HCT116 (cell line): ENCODE measurements around the gene LSP1. TPM values are rescaled to one million over a fixed set of nuclear protein-coding genes. Genes with fewer than 3 reads are reported as not detected.

Experiments used
- ATAC-seq: fragments of 200-7000 bp; cut with Tn5 transposase; 2 replicates; pipeline ENCODE4 v1.9.1; 2020; ENCODE audit warnings: mild to moderate bottlenecking, moderate library complexity
- BruUV-seq: library from RNA; stranded (reverse); fragments of 400-500 nt; replicated peaks from 2 replicates; lab custom pipeline; 2021; lab: Mats Ljungman, UMichigan
- CTCF ChIA-PET: fragments of 300-600 bp; sonication (Branson Sonifier 250); formaldehyde crosslinking; loops from one replicate; lab custom pipeline; 2021; ENCODE audit warnings: antibody characterized with exemption; lab: Charles Lee
- POLR2A ChIA-PET: fragments of 300-600, 350-600 bp; sonication (Branson Sonifier 250); formaldehyde crosslinking; loops from one replicate; lab custom pipeline; 2021; ENCODE audit warnings: antibody characterized with exemption; lab: Charles Lee
- RAD21 ChIA-PET, 2 experiments: fragments of 300-600 bp; sonication (Branson Sonifier 250); formaldehyde crosslinking; loops; one replicate each; lab custom pipeline; 2023; ENCODE audit warnings: low total read pairs in 2 of 2; ENCODE audit not compliant: uncharacterized antibody in 2 of 2, unreplicated experiment in 2 of 2, low non-redundant PET in 1 of 2; lab: Charles Lee
- DNase-seq: peaks from one replicate; pipeline ENCODE4 v3.0.0-alpha.2; 2010; ENCODE audit warnings: low read depth, low spot score
- H2AFZ ChIP-seq: fragments of 200-600 bp; shearing (Covaris generic), sonication (generic); 2 replicates; pipeline ENCODE4 v1.6.1; 2017; ENCODE audit warnings: low read depth, mixed run types, mixed read lengths, antibody characterized with exemption, low read length; ENCODE audit not compliant: poor library complexity, severe bottlenecking
- H3K27ac ChIP-seq: 2 replicates; pipeline ENCODE4 v1.5.1; 2012; ENCODE audit warnings: low read depth, low read length
- H3K27me3 ChIP-seq: fragments of 200-600 bp; sonication (generic); 2 replicates; pipeline ENCODE4 v1.6.1; 2016; ENCODE audit warnings: mixed run types, low read length, mixed read lengths; ENCODE audit not compliant: insufficient read depth
- H3K36me3 ChIP-seq, 2 experiments: fragments of 200-500 bp in 1 of 2; fragments of 200-600 bp in 1 of 2; sonication (Bioruptor generic) in 1 of 2; sonication (generic) in 1 of 2; 2 replicates each; pipeline versions ENCODE4 v1.5.1 to v1.6.1; 2014 to 2016; ENCODE audit warnings: low read length in 2 of 2, inconsistent platforms in 1 of 2, mixed read lengths in 1 of 2, mixed run types in 1 of 2; ENCODE audit not compliant: insufficient read depth in 2 of 2, control insufficient read depth in 1 of 2
- H3K4me1 ChIP-seq, 2 experiments: fragments of 200-600 bp in 1 of 2; sonication (generic) in 1 of 2; 2 replicates each; pipeline versions ENCODE4 v1.5.1 to v1.6.1; 2012 to 2017; ENCODE audit warnings: low read length in 2 of 2, inconsistent platforms in 1 of 2, mild to moderate bottlenecking in 1 of 2, mixed read lengths in 1 of 2, mixed run types in 1 of 2, moderate library complexity in 1 of 2; ENCODE audit not compliant: insufficient read depth in 2 of 2, control insufficient read depth in 1 of 2
- H3K4me2 ChIP-seq: fragments of 200-600 bp; sonication (generic); 2 replicates; pipeline ENCODE4 v1.6.1; 2017; ENCODE audit warnings: mixed run types, low read length, mixed read lengths
- H3K4me3 ChIP-seq, 2 experiments: fragments of 200-600 bp in 1 of 2; sonication (generic) in 1 of 2; replicated peaks in 1 of 2; 2 replicates each; pipeline ENCODE4 v1.5.1; 2011 to 2016; ENCODE audit warnings: low read length in 2 of 2, control low read depth in 1 of 2, low read depth in 1 of 2, mild to moderate bottlenecking in 1 of 2, mixed read lengths in 1 of 2, mixed run types in 1 of 2
- H3K79me2 ChIP-seq: fragments of 200-600 bp; sonication (generic); 2 replicates; pipeline ENCODE4 v1.6.1; 2017; ENCODE audit warnings: mild to moderate bottlenecking, mixed run types, low read length, moderate library complexity, mixed read lengths; ENCODE audit not compliant: insufficient read depth
- H3K9ac ChIP-seq: fragments of 200-600 bp; sonication (generic); 2 replicates; pipeline ENCODE4 v1.6.1; 2016; ENCODE audit warnings: low read length, mixed read lengths
- H3K9me2 ChIP-seq: fragments of 200-600 bp; sonication (generic), shearing (Covaris generic); 2 replicates; pipeline ENCODE4 v1.6.1; 2017; ENCODE audit warnings: mixed run types, mild to moderate bottlenecking, moderate library complexity; ENCODE audit not compliant: insufficient read depth
- H3K9me3 ChIP-seq, 2 experiments: fragments of 200-500 bp in 1 of 2; fragments of 200-600 bp in 1 of 2; sonication (Bioruptor generic) in 1 of 2; sonication (generic) in 1 of 2; 2 replicates each; pipeline ENCODE4 v1.6.1; 2014 to 2017; ENCODE audit warnings: low read length in 2 of 2, mixed read lengths in 2 of 2, inconsistent platforms in 1 of 2, low read depth in 1 of 2, mild to moderate bottlenecking in 1 of 2, mixed run types in 1 of 2, moderate library complexity in 1 of 2; ENCODE audit not compliant: control insufficient read depth in 1 of 2, insufficient read depth in 1 of 2
- H4K20me1 ChIP-seq: fragments of 200-600 bp; sonication (generic), shearing (Covaris generic); 2 replicates; pipeline ENCODE4 v1.6.1; 2017; ENCODE audit warnings: mixed run types, mild to moderate bottlenecking, moderate library complexity; ENCODE audit not compliant: insufficient read depth
- CEBPB ChIP-seq: IDR thresholded peaks from 2 replicates; pipeline ENCODE4 v1.6.1; 2012; ENCODE audit warnings: low read depth
- EGR1 ChIP-seq: IDR thresholded peaks from 2 replicates; pipeline ENCODE4 v1.6.1; 2012; ENCODE audit warnings: low read depth
- EZH2 ChIP-seq: fragments of 200-600 bp; sonication (generic); IDR thresholded peaks from 2 replicates; pipeline ENCODE4 v1.6.1; 2017; ENCODE audit warnings: antibody characterized with exemption, mixed run types
- FOSL1 ChIP-seq: IDR thresholded peaks from 2 replicates; pipeline ENCODE4 v1.6.1; 2012; ENCODE audit warnings: low read depth
- JUND ChIP-seq: IDR thresholded peaks from 2 replicates; pipeline ENCODE4 v1.6.1; 2012
- POLR2AphosphoS5 ChIP-seq: IDR thresholded peaks from 2 replicates; pipeline ENCODE4 v1.6.1; 2011; ENCODE audit warnings: mild to moderate bottlenecking, low read depth, low read length, moderate library complexity
- RAD21 ChIP-seq: IDR thresholded peaks from 2 replicates; pipeline ENCODE4 v1.6.1; 2012; ENCODE audit warnings: low read depth, mild to moderate bottlenecking
- SIN3A ChIP-seq: IDR thresholded peaks from 2 replicates; pipeline ENCODE4 v1.6.1; 2012; ENCODE audit warnings: low read depth
- SP1 ChIP-seq: IDR thresholded peaks from 2 replicates; pipeline ENCODE4 v1.6.1; 2012; ENCODE audit warnings: low read depth
- SRF ChIP-seq: IDR thresholded peaks from 2 replicates; pipeline ENCODE4 v1.6.1; 2012; ENCODE audit warnings: low read depth
- YY1 ChIP-seq: IDR thresholded peaks from 2 replicates; pipeline ENCODE4 v1.6.1; 2011; ENCODE audit warnings: low read length, low read depth, moderate library complexity, mild to moderate bottlenecking; ENCODE audit not compliant: insufficient replicate concordance; ENCODE audit errors: extremely low read depth
- ZBTB33 ChIP-seq: IDR thresholded peaks from 2 replicates; pipeline ENCODE4 v1.6.1; 2011; ENCODE audit warnings: mild to moderate bottlenecking, low read length, moderate library complexity; ENCODE audit not compliant: insufficient replicate concordance; ENCODE audit errors: extremely low read depth
- ZFX ChIP-seq: fragments of 450-650 bp; IDR thresholded peaks from 2 replicates; pipeline ENCODE4 v1.6.1; 2017
- intact Hi-C: fragments of 100-400 bp; cut with micrococcal nuclease; formaldehyde crosslinking; loops from 2 replicates; pipeline ENCODE4 v1.10.0; 2022
- total RNA-seq: library from RNA; stranded (reverse); gene quantifications from one replicate; pipeline ENCODE4 v1.2.1, GENCODE V29; 2021; ENCODE audit not compliant: unreplicated experiment
- TF ChIP-seq, protein P1 (sequence below): IDR thresholded peaks from 2 replicates; pipeline ENCODE4 v1.6.1; 2012; ENCODE audit warnings: low read depth
- TF ChIP-seq, protein P2 (sequence below): IDR thresholded peaks from 2 replicates; pipeline ENCODE4 v1.6.1; 2012

LSP1 gene
- total RNA-seq, 1 experiment from 2014 or later, result 1.3 TPM

DNA sequence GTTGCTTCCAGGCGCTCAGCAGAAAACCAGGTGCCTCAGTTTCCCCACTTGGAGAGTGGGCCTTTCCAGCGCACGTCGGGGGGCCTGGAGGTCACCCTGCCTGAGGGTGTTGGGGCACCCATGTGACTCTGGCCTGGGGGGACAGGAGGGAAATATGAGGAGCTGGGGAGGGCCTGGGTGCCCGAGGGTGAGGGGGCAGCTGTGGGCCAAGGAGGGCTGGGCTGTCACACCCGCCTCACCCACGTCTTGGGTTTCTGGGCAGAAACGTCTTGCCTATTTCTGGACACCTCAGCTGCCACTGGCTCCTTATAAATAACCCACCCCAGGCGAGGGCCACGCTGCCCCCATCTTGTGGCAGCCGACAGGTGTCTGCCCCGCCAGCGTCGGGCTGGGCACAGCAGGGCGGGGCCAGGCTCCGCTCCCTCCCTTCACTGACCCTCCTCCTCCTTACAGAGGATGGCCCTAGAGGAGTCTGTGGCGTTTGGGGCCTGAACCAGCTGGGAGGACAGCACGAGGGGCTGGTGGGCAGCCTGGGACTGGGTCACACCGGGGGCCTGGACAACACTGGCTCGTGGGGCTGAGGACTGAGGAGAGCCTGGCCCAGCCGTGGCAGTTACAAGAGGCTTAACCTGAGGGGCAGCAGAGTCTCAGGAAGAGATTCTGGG, 68.2 kb downstream of the LSP1 start:
- H3K4me1 ChIP-seq, result no peaks in the 10 kb centered on the region
- no peaks in the 10 kb centered on the region for H3K27me3 ChIP-seq
- no peak overlapping the region for H3K4me3 ChIP-seq
- TF ChIP-seq POLR2AphosphoS5, result no peak
- no peak for TF ChIP-seq EZH2
- no peak for TF ChIP-seq ZFX
- TF ChIP-seq, protein P1, sequence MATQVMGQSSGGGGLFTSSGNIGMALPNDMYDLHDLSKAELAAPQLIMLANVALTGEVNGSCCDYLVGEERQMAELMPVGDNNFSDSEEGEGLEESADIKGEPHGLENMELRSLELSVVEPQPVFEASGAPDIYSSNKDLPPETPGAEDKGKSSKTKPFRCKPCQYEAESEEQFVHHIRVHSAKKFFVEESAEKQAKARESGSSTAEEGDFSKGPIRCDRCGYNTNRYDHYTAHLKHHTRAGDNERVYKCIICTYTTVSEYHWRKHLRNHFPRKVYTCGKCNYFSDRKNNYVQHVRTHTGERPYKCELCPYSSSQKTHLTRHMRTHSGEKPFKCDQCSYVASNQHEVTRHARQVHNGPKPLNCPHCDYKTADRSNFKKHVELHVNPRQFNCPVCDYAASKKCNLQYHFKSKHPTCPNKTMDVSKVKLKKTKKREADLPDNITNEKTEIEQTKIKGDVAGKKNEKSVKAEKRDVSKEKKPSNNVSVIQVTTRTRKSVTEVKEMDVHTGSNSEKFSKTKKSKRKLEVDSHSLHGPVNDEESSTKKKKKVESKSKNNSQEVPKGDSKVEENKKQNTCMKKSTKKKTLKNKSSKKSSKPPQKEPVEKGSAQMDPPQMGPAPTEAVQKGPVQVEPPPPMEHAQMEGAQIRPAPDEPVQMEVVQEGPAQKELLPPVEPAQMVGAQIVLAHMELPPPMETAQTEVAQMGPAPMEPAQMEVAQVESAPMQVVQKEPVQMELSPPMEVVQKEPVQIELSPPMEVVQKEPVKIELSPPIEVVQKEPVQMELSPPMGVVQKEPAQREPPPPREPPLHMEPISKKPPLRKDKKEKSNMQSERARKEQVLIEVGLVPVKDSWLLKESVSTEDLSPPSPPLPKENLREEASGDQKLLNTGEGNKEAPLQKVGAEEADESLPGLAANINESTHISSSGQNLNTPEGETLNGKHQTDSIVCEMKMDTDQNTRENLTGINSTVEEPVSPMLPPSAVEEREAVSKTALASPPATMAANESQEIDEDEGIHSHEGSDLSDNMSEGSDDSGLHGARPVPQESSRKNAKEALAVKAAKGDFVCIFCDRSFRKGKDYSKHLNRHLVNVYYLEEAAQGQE, result no peak
- TF ChIP-seq SP1, result no peak
- TF ChIP-seq SIN3A, result no peak
- TF ChIP-seq YY1, result no peak
- no peak for TF ChIP-seq RAD21
- no peak for TF ChIP-seq JUND
- no peak for TF ChIP-seq ZBTB33
- no peak for TF ChIP-seq EGR1
- TF ChIP-seq CEBPB, result no peak
- TF ChIP-seq, protein P2, sequence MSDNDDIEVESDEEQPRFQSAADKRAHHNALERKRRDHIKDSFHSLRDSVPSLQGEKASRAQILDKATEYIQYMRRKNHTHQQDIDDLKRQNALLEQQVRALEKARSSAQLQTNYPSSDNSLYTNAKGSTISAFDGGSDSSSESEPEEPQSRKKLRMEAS, result no peak
- TF ChIP-seq FOSL1, result no peak
- TF ChIP-seq SRF, result no peak
- ChIA-PET CTCF (interaction anchor here (1.6 to 2.1 kb wide), 2 partner anchors 39 to 45 kb away, joined by 9 to 12 read pairs; no protein-coding TSS in a partner anchor), POLR2A (no interaction called here), RAD21 (no interaction called here)
- H3K79me2 ChIP-seq, result no peaks in the 10 kb centered on the region
- no peaks in the 10 kb centered on the region for H3K36me3 ChIP-seq
- no peak overlapping the region for H3K4me2 ChIP-seq
- no peaks in the 10 kb centered on the region for H4K20me1 ChIP-seq
- no peak overlapping the region for H3K9ac ChIP-seq
- BruUV-seq, result no TSS peak
- intact Hi-C loops, result no loop called here
- H3K9me3 ChIP-seq, result no peaks in the 10 kb centered on the region
- H2AFZ ChIP-seq, result no peak overlapping the region
- DNase-seq (no peak), ATAC-seq (peak; percentile 32; the same call in 1 of the 2 replicates)
- no peaks in the 10 kb centered on the region for H3K9me2 ChIP-seq
- H3K27ac ChIP-seq, result no peak overlapping the region
